HuH-7.5 (cell line): ENCODE measurements around the gene SNAPC4.

Source experiments
- DNase-seq: peaks from one replicate; pipeline ENCODE4 v3.0.0; 2011; ENCODE audit warnings: low spot score

SNAPC4 gene

DNA sequence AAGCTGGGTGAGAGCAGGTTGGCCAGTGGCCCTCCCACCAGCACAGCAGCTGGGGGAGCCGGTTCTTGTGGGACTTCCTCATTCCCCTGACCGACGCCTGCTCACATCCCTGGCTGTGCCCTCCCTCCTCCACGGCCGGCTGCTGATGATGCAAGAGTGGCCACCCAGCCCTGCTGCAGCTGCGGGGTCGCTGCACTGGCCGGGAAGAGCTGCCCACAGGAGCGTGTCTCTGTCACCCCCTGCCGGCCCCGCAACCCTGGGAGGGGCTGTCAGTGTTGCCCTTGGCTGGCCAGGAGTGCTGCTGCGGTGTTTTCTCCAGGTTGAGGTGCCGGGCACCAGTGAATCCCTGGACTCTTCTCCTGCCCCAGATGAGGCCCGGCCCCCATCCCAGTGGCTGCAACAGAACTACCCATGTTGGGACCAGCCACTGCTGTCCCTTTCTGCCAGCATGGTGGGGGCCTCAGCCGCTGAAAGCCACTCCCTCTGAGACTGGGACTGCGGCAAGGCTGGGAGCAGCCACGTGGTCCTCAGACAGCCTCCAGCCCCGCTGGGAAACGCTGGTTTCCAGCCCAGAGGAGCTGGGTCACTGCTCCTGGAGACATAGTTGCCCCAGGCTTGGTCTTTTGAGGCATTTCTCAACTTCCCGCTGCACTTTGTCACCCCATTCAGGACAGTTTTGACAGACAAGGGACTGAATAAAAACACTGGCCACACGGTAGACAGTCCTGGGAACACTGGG is 27.2 kb downstream of the SNAPC4 start:
- peak; percentile 83 for DNase-seq

DNA sequence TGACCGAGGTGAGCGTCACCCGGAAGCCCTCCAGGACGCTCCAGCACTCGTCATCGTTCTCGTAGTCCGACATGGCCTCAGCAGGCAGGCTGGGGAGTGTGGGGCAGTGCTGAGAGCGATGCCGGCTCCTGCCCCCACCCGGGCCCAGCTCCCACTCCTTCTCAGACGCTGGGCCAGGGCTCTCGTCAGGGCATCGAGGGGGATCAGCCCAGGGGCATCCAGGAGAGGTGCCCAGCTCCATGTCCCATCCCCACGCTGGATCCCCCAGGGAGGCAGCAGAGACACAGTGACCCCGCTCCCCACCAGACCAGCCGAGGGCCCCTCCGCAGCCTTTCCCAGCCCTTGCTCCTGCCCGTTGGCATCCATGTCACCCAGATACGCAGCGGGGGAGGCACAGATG is 28.0 kb downstream of the SNAPC4 start:
- no peak for DNase-seq

DNA sequence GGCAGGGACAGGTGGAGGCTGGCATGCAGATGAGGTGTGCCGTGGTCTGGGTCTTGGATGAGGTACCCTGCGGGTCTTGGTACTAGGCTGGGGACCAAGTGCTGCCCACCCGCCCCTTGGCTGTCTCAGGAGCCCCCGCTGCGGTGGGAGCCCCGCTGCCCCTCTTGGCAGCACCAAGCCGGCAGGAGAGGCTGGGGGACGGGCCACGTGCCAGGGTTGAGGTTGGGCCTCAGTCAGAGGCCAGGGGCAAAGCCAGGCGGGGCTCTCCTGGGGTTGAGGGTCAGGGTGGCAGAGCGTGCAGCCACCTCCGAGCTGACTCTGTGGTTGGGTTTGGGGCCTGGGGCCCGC is 28.5 kb downstream of the SNAPC4 start:
- no peak for DNase-seq

DNA sequence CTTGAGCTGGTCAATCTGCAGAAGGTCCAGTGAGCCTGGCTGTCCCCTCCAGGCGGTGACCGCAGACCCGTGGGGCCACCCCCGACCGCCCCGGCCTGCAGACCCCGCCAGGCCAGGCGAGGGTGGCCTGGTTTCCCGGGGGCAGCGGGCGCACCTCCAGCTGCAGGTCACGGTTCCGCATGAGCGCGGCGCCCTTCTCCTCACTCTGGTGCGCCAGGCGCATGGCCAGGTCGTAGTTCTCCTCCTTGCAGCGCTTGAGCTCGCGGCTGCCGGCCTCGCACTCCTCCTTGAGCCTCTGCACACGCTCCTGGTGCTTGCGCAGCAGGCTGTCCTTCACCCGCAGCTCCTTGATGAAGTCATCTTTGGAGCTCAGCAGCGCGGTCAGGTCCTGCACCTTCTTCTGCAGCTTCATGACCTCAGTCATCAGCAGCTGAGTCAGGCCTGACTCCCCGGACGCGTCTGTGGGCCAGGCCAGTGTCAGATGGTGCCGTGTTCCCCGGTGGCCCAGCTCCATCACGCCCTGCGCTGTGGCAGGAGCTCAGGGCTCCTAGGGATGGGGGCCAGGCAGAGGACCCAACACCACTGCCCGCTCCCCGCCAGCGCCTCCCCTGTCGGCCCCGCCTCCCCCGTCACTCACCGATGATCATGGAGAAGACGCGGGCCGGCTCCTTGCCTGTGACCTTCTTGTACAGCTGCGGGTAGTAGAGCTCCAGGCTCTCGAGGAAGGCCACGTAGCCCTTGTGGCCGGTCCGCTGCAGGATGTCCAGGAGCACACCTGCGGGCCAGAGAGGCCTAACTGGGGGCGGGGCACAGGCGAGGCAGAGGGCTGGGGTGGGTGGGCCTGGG is 29.1 kb downstream of the SNAPC4 start:
- DNase-seq: no peak

DNA sequence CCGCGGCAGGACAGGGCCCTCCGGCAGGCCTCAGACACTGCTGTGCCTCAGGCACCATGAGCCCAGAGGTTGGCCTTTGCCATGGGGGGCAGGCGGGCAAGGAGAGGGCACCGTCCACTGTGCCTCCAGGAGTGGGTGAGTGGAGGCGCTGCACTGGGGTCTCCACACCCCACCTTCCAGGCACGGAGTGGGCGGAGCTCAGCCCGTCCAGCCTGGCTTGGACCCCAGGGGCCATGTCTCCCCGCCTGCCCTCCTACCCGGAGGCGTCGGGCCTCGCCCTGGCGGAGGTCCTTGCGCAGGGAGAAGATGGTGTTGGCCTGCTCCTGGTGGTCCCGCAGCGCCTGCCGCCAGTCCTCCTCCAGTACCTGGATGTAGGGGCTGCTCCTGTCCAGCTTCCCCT is 29.9 kb downstream of the SNAPC4 start:
- no peak for DNase-seq

DNA sequence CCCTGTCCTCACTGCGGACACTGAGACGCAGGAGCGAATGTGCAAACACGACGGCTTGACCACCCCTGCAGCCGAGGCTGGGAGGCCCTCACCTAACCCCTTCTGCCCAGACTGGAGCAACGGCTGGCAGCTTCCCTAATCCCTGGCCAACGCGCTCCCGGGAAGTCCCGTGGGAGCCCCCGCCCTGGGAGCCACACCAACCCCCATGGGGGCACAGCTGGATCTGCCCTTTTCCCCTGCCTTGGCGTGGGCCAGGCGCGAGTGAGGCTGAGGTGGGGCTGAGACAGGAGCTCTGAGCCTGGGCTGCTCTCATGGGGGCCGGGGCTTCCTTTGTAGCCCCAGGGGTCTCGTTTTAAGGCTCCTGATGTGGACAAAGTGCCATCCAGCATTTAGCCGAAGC is 31.8 kb downstream of the SNAPC4 start:
- no peak for DNase-seq

DNA sequence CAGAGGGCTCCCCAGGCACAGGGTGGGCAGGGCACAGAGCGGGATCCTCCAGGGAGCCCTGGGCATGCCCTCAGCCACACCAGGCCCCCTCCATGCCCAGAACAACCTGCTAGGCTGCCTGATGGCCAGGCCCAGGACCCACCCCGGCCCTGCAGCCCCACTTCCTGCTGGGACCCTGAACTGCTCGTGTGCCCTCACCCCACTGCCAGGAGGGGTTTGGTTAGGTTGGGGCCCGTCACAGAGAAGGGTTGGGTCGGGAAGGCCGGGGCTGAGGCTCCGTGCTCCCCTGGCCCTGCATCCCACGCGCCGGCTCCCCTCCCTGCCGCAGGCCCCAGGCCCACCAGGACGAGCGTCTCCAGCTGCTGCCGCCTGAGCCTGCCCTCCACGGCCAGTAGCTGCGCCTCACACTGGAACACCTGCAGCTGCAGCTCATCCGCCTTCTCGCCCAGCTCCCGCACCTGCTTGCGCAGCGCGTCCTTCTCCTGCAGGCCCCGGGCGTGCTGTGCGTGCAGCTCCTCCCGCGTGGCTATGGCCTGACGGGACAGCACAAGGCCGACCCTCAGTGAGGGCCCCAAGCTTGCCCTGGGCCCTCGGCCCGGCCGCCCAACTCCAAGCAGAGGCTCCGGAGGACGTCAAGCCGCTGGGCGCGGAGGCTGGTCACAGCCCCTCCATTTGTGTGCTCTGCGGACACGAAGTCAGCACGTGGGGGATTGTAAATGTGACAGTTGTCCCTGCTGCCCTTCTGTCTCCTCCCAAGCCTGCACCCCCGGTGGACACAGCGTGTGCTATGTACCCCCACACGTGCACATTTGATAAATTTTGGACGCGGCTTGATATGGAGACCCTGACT is 32.4 kb downstream of the SNAPC4 start:
- no peak for DNase-seq

DNA sequence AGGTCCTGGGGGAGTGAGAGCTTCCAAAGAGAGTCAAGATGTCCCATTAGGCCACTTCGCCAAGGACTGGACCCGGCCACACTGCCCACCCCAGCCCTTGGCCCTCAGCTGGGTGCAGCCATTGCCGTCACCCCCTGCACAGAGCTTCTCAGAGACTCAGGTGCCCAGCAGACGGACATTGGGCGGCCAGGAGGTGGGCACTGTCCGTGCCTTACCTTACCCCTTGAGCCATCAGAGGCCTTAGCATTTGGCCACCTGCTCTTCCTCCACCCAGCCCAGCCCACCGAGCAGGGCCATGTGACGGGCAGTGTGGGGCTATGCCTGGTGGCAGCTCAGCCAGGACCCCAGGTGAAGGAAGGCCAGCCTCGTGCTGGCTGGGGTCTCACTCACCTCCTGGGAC is 33.1 kb downstream of the SNAPC4 start:
- no peak for DNase-seq

DNA sequence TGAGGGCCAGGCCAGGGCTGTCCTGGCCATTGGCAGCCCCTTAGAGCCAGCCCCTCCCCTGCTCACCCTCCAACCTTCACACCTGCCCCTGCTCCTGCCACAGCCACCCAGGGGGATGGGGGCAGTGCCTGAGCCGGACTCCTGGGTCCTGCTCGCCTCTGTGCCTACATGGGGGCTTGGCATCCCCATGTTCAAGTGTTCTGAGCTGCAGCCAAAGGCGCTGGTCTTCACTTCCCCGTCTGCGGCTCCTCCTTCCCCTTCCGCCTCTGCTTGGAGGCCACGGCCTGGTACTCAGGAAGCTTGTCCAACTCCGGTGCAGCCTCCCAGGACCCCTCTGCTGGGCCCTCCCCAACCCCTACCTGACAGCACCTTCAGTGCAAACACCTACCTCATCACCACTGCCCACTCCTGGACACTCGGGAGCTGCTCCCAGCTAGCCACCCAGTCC is 34.2 kb downstream of the SNAPC4 start:
- DNase-seq: no peak

DNA sequence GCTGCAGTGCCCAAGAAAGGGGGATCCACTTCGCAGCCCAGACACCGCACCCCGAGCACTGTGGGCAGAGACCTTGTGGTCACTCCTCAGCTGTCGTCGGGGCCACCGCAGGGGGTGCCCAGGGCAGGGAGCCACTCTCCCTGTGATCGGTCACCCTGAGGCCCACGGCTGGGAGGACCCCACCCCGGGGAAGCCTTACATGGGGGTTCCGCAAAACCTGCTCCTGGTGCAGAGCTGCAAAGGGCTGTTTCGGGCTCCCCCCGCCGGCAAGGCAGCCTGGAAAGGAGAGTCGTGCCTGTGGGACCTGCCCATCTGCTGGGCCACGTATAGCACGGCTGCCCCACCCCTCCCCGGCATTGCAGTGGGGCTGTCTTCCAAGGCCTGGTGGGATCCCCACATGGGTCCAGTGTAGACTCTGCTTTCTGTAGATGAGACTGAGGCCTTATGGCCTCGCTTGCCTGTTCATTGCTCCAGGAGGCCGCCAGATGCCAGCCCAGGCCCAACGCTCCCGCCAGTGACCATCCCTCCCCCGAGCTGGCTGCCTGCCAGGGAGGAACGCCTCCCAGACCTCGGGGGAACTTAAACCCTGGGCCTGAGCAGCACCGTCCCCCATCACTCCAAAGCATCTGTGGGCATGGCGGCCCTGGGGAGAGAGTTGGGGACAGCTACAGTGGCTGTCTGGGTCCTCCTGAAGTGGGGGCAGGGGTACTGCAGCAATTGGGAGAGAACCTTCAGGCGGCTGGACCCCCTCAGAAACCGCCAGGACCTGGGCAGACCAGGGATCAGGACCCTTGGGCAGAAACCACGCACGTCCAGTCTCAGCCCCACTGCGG is 34.8 kb downstream of the SNAPC4 start:
- no peak for DNase-seq

DNA sequence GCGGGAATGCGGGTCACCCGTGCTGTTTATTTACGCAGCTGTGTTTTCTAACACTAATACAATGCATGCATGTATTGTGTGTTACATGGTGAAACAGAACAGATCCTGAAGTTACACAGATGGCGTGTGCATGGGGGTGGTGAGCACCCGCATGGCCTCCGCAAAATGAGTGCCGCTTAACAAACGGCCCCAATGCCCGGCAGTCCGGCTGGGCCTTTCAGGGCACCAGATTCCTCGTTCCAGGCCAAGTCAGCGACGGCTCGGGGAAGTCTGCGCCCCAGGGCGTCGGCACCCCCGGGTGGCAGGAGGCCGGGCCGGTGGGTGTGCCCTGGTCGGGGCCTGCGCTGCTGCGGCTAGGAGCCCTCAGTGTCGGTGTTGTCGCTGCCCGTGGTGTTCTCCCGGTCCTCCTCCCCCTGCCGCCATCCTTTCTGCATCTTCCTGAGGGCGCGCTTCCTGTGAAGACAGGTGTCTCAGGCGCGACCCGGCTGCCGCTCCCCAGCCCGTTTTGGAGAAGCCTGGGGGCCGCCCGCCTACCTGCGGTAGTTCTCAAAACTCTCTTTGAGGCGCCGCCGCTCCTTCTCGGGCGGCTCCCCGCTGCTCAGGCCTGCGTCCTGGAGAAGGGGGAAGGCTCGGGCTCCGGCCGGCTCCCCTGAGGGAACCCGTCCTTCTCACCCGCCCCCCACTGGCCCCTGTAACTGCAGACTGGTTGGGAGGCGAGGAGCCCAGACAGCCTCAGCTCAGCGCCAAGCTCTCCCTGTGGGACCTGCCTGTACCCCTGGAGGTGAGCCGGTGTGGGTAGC is 35.8 kb downstream of the SNAPC4 start:
- no peak for DNase-seq

DNA sequence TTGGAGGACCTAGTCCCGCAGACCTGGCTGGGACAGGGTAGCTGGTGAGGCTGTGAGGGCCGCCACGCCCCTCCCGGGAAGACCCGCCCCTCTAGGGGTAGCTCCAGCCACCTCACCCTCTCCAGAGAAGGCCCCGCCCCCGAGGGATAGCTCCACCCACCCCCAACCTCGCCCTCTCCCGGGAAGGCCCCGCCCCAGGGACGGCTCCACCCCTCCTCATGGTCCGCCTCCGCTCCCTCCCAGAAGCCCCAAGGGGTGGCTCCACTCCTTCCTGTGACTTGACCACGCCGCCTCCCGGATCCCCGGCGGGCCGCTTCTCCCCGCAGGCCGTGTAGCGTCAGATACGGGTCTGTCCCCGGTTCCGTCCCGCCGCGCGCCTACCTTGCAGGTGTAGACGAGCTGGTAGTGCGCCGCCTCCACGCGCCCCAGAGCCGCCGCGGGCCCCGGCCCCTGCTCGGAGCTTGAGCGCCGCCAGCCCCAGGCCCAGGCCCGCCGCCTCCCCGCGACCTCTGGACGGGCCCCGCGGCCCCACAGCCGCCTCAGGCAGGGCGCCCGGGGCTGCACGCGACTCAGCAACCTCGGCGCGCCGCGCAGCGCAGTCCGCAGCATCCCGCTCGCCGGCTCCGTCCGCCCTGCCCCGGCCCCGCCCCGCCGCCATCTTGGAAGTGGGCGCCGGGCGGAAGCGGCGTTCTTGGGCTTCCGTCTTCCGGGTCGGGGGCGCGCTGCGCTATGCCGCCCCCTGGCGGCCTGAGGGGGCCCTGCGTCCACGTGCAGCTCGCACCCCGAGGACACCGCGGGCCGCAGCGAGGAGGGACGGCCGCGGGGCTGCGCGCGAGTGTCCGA is 36.6 kb downstream of the SNAPC4 start, which contains the start of gene DNLZ:
DNLZ (minus strand) TSS at position 639 of the 843 bp plus-strand sequence; CDS start at position 609, 30 bp downstream.
- peak; percentile 99 for DNase-seq

DNA sequence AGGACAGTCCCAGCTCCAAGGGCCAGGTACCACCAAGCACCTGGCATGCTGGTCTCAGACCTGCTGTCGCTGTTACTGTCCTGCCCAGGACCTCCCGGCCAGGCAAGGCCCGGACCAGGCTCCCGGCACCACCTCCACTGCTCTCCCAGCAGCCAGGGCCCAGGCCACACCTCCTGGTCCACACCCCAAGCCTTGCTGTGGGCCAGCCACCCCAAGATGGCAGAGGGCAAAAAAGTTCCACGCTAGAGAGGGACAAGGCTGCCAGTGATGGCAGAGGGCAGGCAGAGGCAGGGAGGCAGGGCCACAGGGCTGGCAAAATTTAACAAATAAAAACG is 37.6 kb downstream of the SNAPC4 start:
- no peak for DNase-seq

DNA sequence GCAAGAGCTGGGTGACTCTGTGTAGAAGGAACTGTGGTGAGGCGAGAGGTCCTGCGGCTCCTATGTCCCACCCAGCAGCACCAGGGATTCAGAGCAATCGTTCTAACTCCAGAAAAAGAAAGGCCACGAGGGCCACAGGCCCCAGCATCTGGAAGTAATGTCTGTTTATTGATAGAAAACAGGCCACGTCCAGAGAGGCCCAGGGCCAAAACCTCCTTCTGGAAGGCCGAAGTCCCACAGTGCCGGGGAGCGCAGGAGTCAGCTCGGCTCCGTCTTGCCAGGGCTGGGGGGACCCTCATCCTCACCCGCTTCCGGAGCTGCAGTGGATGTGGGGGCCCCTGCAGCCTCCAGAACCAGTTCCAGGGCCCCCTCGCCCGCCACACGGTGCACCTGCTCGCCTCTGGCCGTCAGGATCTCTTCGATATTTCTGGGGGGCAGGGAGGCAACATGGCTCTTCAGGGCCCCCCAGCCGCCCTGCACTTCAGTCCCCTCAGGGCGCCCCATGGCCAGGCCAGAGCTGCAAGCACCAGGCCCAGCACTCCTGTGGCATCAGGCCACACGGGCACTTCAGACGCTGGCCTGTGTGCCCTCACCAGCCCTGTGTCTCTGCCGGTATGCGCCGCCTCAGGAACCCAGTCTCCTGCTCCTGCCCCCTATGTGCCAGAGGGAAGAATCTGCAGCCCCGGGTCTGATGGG is 38.1 kb downstream of the SNAPC4 start:
- DNase-seq: no peak

DNA sequence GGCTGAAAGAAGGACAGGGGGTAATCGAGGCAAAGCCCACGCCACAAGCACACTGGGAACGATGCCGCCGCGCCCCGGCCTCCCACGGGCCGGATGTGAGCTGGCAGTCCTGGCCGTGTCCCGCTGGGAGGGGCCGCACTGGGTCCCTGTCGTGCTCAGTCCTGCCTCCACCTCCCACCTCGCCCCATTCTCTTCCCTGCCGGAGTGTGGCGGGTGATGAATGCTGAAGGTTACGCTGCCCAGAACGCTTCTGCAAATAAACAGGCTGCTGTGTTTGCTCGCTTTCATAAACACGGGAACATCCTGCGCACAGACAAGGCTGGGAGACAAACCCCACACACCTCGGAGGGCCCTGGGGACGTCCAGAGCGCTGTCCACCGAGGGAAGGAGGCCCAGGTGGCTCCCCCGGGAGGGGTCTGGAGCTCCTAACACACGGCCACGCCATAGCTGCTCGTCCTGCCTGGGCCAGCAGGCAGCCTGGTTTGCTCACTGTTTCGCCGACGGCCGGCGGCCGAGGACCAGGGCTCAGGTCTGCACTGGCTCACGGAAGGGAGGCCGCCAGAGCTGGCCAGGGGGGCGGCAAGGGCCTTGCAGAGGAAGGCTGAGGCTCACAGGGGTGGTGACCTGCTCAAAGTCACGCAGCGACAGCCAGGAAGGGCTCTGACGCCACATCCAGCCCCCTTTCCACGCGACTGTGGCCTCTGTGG is 38.8 kb downstream of the SNAPC4 start:
- no peak for DNase-seq

DNA sequence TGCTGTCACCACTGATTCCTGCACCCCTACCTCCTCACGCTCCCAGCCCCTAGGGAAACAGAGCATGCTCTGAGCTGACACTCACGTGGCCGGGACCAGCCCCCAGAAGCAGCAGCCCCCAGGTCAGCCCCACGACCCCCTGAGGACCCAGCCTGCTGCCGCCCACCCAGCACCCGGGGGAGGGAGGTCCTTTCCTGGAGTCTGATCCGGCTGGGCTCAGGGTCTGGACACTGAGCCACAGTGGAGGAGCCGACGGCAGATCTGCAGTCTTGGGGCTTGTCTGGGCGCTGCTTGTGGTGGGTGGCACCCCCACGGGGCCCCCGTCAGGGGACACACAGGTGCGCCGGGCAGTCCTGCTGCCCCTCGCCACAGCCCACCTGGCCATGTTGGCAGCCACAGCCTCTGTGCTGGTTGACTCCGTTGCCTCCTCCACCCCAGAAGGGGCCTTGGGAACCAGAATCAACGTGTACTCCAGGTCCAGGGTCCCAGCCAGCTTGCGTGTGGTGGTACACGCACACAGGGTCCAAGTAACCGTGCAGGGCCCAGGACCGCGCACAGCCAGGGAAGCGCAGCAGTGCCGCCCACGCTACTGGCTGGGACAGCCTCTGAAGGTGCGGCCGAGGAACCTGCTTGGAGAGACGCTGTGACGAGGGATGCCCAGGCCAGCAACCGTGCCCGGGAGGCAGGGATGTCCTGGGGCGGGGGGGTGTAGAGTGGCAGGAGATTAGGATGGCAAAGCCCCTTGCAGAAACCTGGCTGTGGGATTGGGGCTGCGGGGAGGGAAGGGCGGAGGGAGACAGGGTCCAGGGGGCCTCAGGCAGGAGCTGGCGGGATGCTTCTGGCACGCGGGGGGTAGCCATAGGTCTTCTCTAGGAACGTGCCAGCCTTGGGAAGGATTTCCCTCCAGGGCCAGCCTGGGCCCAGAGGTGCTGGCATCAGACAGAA is 39.9 kb downstream of the SNAPC4 start:
- DNase-seq: no peak

DNA sequence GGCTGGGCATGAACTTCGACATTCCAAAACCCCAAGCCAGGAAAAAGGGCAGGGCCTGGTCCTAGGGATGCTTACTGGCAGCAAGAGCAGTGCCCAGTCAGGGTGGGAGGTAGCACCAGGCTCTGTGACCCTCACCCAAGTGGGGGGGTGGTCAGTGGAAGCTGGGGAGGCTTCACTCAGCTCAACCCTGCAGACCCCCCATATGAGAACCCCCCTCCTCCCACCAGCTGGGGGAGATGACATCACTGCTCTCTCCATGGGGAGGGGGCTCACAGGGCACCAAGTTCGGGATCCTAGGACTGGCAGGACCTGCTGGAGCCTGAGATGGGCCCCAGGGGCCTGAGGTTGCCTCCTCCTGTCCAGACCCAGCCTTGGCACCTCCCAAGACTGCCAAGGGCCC is 41.1 kb downstream of the SNAPC4 start:
- DNase-seq: no peak

DNA sequence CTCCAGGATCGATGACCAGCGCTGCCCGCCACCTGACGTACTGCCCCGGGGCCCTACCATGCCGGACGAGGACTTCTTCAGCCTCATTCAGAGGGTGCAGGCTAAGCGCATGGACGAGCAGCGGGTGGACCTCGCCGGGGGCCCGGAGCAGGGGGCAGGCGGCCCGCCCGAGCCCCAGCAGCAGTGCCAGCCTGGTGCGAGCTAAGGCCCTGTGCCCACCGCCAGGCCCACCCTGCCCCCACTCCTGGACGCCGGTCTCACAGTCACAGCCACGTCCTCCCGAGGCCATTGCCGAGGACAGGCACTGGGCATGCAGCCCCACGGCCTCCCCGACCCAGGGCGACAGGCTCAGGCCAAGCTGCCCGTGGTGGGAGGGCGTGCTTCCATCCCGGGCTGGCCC is 42.0 kb downstream of the SNAPC4 start:
- no peak for DNase-seq
